Osteocyte (in vitro differentiated cells): Measurements from ENCODE around the gene ZER1. TPM values are rescaled to one million over a fixed set of nuclear protein-coding genes. Genes with fewer than 3 reads are reported as not detected.

ENCODE experiments used
- DNase-seq: peaks from one replicate; pipeline ENCODE4 v3.0.0; 2021; ENCODE audit warnings: mixed read lengths; ENCODE audit not compliant: unreplicated experiment; ENCODE audit errors: extremely low spot score
- H3K27ac Mint-ChIP-seq: one replicate; pipeline ENCODE4 v1.8.0; 2021; ENCODE audit warnings: mild to moderate bottlenecking, mixed read lengths; ENCODE audit not compliant: unreplicated experiment
- H3K27me3 Mint-ChIP-seq: one replicate; pipeline ENCODE4 v1.8.0; 2021; ENCODE audit warnings: mixed read lengths; ENCODE audit not compliant: unreplicated experiment
- H3K36me3 Mint-ChIP-seq: one replicate; pipeline ENCODE4 v1.8.0; 2021; ENCODE audit warnings: mixed read lengths; ENCODE audit not compliant: unreplicated experiment
- H3K4me1 Mint-ChIP-seq: one replicate; pipeline ENCODE4 v1.8.0; 2021; ENCODE audit warnings: mixed read lengths; ENCODE audit not compliant: unreplicated experiment
- H3K4me3 Mint-ChIP-seq: one replicate; pipeline ENCODE4 v1.8.0; 2021; ENCODE audit warnings: mild to moderate bottlenecking, moderate library complexity, mixed read lengths; ENCODE audit not compliant: unreplicated experiment
- H3K9me3 Mint-ChIP-seq: one replicate; pipeline ENCODE4 v1.8.0; 2021; ENCODE audit warnings: mixed read lengths; ENCODE audit not compliant: unreplicated experiment
- total RNA-seq: library from RNA; stranded (reverse); gene quantifications from 2 replicates; pipeline ENCODE4 v1.2.1, GENCODE V29; 2021
- TF ChIP-seq, protein P1 (sequence below): fragments of 200-600 bp; sonication (generic); IDR thresholded peaks from 2 replicates; pipeline ENCODE4 v1.5.0; 2021; ENCODE audit warnings: antibody characterized with exemption, mild to moderate bottlenecking, moderate library complexity

Gene ZER1
- total RNA-seq, 1 donor from 2014 or later = 61.9 TPM

DNA sequence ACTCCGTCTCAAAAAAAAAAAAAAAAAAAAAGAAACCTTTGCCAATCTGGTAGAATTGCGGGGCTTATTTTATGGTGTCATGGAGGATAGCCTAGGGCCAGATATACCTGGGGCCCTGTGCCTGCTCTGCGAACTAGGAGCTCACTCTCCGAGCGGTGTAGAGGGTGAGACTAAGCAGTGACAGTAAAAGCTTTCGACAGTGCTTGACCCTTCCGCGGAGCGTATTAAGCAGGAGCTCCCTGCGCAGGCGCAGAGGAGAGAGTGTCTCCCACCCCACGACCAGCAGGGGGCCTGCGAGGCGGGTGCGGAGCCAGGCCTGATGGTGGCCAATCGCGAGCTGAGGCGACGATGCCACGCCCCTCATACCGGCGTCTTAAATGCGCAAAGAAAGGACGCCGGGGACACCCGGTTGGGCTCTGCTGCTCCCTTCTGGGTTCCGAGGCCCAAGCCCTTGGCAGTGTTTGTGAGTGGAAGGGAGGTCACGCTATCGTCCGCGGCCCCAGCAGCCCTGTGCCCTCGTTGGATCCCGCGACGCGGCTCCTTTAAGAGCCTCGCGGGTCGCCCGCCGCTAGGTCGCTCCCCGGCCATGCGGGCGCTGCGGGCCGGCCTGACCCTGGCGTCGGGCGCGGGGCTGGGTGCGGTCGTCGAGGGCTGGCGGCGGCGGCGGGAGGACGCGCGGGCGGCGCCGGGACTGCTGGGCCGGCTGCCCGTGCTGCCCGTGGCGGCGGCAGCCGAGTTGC lies 46.5 kb upstream of the ZER1 start, which contains the start of gene ENDOG:
TSS of gene ENDOG (plus strand) at position 402 of the 740 bp plus-strand sequence. CDS start at position 587, 185 bp downstream.
- peak within 1 kb of the TSS; percentile 90 for H3K27ac Mint-ChIP-seq
- no peaks in the 10 kb centered on the region for H3K9me3 Mint-ChIP-seq
- H3K36me3 Mint-ChIP-seq = peaks cover 6% of the 10 kb centered on the region
- no peaks in the 10 kb centered on the region for H3K27me3 Mint-ChIP-seq
- H3K4me1 Mint-ChIP-seq = peaks cover 13% of the 10 kb centered on the region
- peak within 1 kb of the TSS; percentile 74 for H3K4me3 Mint-ChIP-seq
- TF ChIP-seq, protein P1, sequence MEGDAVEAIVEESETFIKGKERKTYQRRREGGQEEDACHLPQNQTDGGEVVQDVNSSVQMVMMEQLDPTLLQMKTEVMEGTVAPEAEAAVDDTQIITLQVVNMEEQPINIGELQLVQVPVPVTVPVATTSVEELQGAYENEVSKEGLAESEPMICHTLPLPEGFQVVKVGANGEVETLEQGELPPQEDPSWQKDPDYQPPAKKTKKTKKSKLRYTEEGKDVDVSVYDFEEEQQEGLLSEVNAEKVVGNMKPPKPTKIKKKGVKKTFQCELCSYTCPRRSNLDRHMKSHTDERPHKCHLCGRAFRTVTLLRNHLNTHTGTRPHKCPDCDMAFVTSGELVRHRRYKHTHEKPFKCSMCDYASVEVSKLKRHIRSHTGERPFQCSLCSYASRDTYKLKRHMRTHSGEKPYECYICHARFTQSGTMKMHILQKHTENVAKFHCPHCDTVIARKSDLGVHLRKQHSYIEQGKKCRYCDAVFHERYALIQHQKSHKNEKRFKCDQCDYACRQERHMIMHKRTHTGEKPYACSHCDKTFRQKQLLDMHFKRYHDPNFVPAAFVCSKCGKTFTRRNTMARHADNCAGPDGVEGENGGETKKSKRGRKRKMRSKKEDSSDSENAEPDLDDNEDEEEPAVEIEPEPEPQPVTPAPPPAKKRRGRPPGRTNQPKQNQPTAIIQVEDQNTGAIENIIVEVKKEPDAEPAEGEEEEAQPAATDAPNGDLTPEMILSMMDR = peak; percentile 77
- peak; percentile 100 for DNase-seq

- Mint-ChIP-seq H3K27me3 (no peaks in the 10 kb centered on the region), H3K36me3 (peaks cover 4% of the 10 kb centered on the region), H3K27ac (no peak overlapping the region), H3K4me1 (no peaks in the 10 kb centered on the region), H3K9me3 (no peaks in the 10 kb centered on the region), H3K4me3 (no peak overlapping the region)
- no peak for DNase-seq
- TF ChIP-seq, protein P1 = no peak
Measured at GRCh38 chr9:128810873-128811272, 39.1 kb upstream of the ZER1 start.

DNA sequence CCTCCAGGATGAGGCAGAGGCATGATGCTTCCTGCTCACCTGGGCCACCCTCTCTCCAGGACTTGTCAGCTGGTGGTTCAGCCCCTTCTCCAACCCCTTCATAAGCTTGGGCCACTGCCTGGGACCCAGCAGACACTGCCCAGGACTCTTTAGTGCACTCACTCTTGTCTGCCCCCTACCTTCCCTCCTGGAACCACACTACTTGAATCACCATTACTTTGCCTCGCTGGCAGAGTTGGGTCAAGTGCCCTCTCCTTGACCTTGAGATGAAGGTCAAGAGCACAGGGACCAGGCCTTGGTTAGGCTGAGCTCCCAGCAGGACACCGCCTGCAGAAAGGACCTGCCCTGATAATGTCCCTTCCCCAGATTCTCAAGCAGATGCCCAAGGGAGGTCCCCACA lies 38.1 kb upstream of the ZER1 start:
- no peak overlapping the region for H3K4me3 Mint-ChIP-seq
- TF ChIP-seq, protein P1 = no peak
- H3K4me1 Mint-ChIP-seq = no peaks in the 10 kb centered on the region

DNA sequence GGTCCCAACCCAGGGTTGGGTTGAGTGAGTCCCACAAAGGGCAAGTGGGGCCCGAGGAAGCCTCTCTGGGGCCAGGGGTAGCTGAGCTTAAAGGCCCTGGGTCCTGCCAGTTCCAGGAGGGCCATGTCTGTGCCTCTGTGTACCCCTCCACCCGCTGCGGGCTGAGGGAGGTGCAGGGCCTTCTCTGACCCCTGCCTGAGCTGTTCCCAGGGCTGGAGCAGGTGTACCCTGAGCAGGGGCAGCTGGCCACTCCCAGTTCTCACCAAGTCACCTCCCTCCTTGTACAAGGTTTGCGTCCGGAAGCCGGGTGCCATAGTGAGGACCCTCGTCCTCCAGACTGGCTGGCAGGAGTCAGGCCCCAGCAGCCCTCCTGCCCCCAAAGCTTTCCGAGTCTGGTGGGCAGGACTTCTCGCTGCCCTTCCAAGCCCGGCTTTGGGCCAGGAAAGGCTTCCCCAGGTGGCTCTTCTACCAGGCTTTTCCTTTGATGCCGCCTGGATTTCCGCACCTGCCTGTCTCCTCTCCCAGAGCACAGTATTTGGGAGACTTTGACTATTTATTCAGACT lies 37.4 kb upstream of the ZER1 start:
- DNase-seq = no peak
- H3K4me1 Mint-ChIP-seq = no peaks in the 10 kb centered on the region
- no peak overlapping the region for H3K27ac Mint-ChIP-seq
- H3K36me3 Mint-ChIP-seq = peaks cover 10% of the 10 kb centered on the region
- H3K27me3 Mint-ChIP-seq = no peaks in the 10 kb centered on the region
- H3K9me3 Mint-ChIP-seq = no peaks in the 10 kb centered on the region
- TF ChIP-seq, protein P1 = no peak
- H3K4me3 Mint-ChIP-seq = no peak overlapping the region

More for the DNA sequence above, 38.1 kb upstream of the ZER1 start:
- Mint-ChIP-seq H3K27ac (no peak overlapping the region), H3K9me3 (no peaks in the 10 kb centered on the region), H3K36me3 (peaks cover 9% of the 10 kb centered on the region), H3K27me3 (no peaks in the 10 kb centered on the region)
- no peak for DNase-seq

DNA sequence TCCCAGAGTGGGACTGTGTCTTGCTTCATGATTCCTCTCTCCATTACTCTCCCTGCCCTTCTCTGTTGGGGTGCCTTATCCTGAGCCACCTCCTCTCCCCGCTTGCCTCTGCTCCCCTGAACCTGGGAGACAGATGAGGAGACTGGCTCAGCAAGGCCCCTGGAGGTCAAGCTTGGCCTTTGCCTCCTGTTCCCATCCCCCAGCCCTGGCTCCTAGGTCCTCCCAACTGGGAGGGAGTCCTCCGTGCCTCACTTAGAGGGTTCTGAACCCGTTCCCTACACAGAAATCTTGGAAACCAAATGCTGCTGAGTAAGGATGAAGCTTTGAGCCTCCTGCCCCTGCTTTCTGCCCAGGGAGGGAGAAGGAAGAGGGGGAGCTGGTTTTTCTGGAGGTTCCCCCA lies 36.8 kb upstream of the ZER1 start:
- Mint-ChIP-seq H3K36me3 (peaks cover 16% of the 10 kb centered on the region), H3K27ac (no peak overlapping the region), H3K9me3 (no peaks in the 10 kb centered on the region), H3K4me1 (no peaks in the 10 kb centered on the region), H3K27me3 (no peaks in the 10 kb centered on the region), H3K4me3 (no peak overlapping the region)
- no peak for DNase-seq
- TF ChIP-seq, protein P1 = no peak
